ENCODE data around the gene TRIM63.

Gene TRIM63

DNA sequence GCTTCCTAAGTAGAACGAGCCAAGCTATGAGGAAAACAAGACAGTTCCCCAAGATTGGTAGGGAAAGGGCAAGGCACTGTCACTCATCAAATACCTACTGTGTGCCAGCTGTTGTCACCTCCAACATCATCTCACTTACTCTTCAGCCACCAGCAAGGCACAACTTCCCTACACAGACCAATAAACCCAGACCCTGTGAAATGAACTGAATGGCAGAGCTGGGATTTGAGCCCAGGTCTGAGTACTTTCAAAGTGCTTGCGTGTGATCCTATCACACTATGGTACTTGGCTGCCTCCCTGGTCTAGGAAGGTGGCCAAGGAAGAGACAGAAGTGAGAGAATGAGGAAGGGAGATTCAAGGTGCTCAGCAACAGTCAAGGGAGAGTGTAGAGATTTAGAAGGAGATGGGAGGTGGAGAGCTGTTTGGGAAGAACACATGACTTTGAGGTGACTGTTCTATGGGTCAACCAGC, 16.7 kb upstream of the TRIM63 start:
- no peak for DNase-seq

DNA sequence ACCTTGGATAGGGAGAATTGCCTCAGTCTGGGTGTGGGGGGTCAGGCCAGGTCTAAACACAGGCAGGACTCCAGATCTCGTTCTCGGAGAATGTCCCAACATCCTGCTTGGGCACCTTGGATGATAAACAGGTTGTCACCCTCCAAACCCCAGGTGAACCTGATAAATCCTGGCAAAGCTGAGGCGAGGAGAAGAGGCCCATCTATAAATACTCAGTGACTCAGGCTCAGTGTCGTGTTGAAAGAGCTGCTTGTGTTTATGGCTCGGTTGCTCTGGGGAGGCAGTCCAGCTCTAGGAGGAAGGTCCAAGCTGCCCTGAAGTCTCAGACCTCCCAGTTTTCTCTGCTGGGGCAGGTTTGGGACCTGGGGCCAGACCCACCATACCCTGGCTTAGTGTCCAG, 15.8 kb upstream of the TRIM63 start:
- no peak for DNase-seq

DNA sequence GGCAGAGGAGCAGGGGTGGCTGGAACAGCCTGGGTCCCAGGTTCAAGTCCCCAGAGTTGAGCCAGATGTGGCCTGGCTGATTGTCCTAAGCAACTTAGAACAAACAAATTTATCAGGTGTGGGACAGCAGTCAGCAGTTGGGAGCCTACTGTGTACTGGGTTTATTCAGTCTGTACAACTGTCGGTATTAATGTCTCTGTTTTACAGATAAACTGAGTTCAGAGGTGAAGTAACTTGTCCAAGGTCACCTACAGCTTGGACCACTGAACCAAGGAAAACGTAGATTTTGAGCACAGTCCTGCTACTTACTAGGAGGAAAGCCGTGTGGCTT, 14.6 kb upstream of the TRIM63 start:
- no peak for DNase-seq

DNA sequence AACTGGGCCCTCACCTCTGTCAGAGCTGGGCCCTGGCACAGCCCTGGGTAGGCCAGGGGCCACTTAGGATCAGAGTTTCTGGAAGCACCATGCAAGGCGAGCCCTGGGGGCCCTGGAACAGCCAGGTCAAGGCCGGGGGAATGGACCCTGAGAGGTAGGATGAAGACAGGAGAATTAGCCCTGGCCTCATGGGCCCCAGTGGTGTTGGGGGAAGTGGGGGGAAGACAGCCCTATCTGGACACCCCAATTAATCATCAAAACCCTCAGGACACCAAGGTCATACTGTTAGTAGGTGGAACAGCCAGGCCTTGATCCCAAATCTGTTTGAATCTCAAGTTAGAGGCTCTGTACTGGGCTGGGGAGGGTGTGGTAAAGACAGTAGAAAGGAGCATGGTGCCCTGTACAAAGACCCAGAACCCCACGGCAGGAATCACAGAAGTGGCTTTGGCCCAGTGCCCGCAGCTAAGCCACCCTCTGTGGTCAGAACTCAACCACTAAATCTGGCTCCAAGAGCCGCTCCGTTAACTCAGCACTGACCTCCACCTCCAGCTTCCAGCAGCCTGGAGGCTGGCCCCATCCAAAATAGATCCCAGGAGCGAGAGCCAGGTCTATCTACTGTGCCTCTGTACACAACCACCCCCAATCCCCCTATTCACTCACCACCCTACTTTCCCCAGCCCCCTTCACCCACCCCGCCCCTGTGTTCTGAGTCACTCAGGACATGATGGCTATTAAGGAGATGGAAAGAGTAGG, 14.0 kb upstream of the TRIM63 start:
- DNase-seq = no peak

DNA sequence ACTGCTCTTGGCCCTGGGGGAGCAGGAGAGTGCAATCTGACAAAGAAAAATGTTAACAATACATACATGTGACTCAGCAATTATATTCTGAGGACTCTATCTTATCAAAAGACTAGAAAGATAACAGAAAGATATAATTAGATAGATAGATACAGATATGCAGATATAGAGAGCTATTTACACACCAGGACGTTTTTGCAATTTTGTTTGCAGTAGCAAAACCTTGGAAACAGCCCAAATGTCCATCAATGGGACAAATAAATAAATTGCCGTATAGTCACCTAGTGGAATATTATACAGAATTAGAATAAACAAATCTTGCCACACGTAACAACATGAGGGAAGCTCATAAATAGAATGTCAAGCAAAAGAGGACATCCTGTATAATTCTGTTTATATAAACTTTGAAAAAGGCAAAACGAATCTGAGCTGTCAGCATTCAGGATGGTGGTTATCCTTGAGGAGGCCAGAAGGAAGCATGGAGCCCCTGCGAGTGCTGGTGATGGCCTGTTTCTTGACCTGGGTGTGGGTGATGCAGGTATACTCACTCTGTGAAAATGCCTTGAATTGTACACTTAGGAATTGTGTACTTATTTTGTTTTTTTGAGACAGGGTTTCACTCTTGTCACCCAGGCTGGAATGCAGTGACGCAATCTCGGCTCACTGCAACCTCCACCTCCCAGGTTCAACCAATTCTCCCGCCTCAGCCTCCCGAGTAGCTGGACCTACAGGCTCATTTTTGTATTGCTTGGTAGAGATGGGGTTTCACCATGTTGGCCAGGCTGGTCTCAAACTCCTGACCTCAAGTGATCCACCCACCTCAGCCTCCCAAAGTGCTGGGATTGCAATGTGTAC, 12.8 kb upstream of the TRIM63 start:
- no peak for DNase-seq

DNA sequence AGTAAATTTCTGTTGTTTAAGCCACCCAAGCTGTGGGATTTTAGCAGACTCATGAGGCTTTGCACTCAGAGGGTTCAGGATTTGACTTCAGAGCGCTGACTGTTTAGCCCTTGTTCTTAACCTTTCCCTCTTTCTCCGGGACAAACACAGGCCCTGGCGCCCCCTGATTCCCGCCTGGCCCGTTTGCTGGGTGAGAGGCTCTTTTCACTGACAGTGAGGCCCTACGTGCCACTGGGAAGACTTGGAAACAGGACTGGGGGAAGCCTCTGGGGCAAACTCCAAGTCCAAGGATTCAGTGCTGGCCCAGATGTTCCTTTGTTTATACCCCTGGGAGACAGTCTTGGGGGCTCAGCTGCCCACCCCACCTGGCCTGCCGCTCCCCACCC, 11.7 kb upstream of the TRIM63 start:
- DNase-seq = no peak

DNA sequence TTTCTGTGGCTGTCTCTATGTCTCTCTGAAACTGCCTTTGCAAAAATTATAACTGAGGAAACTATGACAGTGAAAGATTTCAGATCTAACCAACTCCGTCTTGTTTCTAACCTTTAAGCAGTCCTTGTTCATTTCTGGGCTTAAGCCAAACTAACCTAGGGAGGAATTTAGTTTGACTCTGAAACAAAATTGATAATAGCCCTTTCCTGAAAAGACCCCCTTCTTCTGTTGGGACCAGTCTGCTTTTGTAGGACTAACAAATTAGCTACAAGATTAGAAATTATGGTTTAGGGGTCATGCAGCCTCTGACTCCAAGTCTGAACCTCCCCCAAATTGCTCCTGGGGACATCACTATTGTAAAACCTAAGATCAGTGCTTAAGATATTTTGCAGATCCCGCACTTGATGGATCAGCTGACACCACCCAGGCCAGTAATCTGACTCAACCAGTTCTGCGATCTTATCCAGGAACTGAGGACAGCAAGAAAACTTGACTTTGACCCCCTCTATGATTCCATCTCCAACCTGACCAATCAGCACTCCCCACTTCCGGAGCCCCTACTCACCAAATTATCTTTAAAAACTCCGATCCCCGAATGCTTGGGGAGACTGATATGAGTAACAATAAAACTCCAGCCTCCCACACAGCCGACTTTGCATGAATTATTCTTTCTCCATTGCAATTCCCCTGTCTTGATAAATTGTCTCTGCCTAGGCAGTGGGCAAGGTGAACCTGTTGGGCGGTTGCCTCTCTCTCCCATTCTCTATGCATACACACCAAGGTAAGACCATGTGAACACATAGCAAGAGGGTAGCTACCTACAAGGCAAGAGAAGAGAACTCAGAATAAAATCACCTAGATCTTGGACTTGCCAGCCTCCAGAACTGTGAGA, 11.1 kb upstream of the TRIM63 start:
- DNase-seq = no peak

DNA sequence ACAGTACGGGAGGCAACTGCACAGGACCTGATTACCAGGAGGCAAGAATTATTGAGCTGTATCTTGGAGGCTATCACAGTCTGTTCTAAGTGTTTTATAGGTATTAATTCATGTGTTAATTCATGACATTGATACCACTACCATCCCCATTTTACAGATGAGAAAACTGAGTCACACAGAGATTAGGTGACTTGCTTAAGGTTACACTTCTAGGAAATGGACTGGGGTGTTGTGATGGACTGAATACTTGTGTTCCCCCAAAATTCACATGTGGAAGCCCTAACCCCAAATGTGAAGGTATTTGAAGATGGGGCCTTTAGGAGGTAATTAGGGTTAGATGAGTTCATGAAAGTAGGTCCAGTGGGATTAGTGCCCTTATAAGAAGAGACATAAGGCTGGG, 10.1 kb upstream of the TRIM63 start:
- no peak for DNase-seq

DNA sequence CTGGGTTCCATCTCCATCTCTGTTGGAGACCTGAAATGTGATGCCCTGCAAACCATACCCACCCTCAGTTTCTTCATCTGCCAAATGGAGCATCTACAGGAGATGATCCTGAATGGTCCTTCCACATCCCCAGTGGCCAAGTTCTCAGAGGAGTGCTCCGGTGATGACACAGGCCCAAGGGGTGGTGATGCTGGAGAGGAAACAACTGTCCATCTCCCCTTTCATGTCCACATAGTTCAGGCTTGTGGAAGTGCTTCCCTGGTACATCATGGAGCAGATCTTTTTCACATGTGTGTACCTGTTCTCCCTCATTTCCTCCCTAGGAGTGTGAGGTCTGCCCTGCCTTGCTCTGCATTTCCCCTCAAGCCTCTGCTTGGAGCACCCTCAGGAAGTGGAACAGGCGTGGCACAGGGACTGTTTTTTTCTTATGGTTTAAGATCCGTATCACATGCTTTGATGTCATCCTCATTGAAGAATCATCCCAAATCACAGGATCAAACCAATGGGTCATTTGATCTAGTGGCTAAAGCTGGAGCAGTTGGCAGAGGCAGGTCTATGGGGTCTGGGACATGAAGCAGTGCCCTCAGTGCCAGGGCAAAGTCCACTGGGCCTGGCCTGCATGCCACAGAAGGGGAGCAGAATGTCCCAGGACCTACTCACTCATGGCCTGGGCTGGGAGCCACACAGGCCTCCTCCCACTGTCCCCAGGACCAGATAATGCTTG, 8.2 kb upstream of the TRIM63 start:
- no peak for DNase-seq

DNA sequence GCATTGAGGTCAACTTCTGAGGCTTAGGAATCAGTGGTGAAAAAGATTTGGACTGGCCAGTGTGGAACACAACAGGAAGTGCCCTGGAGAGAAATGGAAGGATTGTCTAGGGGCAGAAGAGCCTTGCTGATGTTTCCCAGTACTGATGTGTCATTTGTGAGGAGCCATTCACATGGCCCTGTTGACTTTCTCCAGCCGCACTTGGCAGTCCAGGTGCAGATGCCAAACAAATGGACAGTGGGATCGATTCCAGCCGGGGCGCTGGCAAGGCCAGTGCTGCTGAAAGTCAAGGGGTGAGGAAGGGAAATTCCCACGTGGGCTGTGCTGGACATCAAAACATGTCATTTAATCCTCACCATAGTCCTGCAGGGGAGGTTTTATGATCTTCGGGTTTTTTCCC, 4.9 kb upstream of the TRIM63 start:
- DNase-seq = no peak

DNA sequence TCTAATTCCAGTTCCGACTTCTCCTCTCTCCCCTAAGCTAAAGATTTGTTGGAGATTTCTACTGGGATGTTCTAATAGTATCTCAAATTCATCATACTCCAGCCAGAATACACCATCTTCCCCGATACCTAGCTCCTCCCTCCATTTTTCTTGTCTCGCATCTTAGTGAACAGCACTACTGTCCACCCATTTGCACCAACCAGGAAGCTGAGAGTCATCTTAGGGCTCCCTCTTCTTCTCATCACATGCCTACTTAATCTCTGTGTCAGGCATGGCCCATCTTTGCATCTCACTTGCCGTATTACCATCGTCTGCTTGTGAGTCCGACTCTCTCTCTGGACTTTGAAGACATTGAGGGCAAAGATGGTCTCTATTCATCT, 3.5 kb upstream of the TRIM63 start:
- no peak for DNase-seq

DNA sequence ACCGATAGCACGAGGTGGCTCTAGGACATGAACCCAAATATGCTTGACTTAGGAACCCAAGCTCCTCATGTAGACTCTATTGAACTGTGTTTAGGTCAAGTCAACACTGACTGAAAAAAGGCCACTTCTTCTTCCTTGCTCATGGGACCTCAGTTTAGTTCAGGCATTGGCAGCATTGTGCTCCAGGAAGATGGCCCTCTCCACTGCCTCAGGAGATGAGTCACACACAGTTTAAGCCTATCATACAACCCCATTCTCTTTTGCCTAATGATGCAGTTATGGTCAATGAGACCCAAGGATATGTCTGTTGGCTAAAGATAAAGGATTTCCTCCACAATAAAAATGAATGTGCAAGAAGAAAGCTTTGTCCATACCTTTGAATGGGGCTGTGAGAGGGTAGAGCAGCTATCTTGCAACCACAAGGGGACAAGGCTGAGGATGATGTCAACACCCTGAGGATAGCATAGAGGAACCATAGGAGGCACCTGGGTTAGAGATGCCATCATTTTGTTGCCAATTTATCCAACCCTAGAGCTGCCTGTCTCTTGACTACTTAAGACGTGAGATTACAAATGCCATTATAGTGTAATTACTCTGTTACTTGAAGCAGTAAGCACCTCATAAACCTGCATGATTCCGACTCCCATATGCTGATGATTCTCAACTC, 3.0 kb upstream of the TRIM63 start:
- DNase-seq = no peak

DNA sequence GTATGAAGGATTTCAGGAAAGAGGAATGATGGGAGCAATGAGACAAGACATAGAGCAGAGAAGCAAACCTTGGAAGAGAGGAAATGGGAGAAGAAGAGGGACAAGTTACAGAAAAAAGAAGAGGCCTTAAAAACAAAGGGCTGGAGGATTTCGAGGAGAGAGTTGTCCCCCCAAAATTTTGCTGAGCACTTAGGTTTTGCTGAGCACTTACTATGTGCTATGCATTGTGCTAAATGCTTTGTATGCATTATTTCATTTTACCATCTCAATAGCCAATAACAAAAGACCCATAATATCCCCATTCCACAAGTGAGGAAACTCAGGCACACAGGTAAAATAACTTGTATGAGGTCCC, 2.5 kb upstream of the TRIM63 start:
- no peak for DNase-seq

DNA sequence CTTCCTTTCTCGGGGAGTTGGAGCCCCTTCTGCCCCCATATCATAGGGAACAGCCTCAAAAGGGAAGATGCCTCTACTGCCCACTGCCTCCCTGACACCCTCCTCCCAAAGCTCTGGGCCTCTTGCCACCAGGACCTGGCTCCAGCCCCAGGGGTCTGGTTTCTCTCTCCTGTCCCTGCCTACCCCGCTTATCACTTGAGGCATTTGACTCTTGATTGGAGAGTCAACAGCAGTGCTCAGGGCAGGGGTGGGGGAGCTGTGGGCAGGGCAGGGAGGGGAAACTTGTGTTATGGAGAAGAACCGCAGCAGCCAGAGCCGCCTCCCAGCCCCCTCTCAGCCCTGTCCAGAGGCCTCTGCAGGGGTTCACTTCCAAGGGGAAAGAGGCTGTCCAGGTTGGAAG, 573 bp downstream of the TRIM63 start:
- no peak for DNase-seq

DNA sequence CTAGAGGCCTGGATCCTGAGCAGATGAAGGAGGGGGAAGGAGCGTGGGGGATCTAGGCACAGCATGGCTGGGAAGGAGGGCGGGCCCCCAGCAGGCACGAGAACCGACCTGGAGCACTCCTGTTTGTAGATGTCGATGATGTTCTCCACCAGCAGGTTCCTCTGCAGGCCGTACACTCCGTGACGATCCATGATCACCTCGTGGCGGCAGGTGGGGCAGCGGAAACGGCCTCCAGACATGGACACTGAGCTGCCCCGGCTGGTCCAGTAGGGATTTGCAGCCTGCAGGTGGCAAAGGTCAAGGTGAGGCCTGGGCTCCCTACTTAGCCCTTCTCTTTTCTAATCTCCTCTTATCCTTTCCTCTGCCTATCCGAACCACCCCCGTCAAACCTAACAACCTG, 1.3 kb downstream of the TRIM63 start:
- no peak for DNase-seq

DNA sequence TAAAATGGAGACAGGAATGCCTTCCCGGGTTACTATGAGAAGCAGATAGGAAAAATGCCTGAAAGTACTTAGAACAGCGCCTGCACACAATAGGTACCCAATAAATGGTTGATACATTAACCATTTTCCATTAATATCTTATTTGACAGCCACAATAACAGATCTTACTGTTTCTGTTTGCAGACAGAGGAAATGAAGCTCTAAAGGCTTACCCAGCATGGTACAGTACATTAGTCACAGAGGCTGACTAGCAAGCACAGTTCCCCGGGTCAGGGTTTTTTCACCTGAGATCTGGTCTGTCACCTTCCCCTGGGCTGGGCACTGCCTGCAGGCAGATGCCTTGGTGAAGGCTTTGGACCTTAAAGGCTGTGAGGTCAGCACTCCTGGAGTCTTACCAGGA, 2.9 kb downstream of the TRIM63 start:
- no peak for DNase-seq

DNA sequence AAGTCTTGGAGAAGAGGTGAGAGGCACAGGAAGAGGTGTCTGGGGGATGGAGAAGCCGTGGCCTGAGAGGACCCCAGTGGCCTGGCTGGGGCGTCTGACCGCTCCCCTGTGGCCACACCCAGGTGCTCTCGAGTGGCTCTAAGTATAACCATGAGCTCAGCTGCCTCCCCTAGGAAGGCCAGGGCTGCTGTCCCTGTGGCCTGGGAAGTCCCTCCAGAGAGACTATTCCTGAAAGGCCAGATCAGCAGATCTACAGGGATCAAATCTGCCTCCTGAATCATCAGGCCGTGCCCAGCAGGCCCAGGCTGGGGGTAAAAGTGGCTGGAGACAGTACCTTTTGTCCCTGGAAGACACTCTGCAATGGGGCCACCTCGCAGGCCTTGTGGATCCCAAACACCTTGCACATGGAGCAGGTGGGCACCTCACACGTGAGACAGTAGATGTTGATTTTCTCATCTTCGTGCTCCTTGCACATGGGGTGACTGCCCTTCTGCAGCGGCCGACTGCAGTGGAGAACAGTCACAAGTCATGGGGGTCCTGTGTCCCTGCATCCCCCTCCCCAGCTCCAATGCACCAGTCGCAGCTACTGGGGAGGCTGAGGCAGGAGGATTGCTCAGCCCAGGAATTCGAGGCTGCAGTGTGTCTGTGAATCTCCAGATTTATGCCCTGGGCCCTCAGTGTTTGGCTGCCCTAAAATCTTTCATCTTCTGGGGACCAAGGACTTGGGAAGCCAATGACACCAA, 6.4 kb downstream of the TRIM63 start:
- no peak for DNase-seq

DNA sequence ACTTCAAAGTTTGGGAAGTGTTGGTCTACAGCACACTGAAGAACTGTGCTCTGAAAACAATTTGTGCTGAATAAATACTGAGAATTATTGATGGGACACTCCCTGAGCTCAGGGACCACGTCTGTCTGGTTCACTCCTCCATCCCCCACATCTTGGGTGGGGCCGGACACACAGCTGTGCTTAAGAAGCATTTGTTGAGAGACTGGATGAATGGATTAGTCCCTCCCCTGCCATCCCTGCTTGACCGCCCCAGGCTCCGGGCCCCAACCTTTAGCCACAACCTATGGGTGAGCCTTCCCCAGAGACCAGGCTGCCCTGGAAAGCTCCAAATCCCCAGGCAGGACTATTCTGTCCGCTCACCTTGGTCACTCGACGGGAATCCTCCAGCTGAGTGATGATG, 7.5 kb downstream of the TRIM63 start:
- no peak for DNase-seq

DNA sequence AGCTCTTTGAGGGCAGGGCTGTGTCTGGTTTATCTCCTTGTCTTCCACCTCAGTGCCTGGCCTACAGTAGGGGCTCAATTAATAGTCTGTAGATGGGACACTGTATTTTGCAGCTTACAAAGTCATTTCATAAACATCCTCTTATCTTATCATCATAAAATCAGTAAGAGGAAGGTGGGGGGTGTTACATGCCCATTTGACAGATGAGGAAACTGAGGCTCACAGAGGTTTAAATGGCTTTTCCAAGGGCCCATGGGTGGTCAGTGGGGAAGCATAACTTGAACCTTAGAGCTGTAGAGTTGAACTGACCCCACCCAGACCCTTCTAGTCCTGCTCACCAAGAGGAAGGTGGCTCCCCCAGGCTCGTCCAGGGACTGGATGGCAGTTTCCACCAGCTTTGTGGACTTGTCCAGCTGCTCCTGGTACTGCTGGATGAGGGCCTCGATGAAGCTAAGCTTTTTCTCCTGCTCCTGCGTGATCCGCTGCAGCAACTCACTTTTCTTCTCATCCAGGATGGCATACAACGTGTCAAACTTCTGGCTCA, 9.3 kb downstream of the TRIM63 start:
- no peak for DNase-seq

DNA sequence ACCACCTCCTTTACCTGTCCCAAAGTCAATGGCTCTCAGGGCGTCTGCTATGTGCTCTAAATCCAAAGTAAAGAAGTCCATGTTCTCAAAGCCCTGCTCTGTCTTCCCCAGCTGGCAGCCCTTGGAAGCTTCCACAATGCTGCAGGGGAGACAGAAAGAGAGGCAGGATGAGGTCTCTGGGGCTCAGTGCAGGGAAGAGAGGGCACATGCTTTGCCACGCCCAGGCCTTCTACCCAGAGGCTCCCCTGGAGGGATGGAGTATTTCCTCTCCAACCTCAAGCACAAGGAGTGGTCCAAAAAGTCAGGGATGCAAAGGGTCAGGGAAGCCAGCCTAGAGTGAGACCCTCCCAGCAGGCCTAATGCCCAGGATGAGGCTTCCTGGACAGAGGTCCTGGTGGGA, 10.2 kb downstream of the TRIM63 start:
- no peak for DNase-seq

DNA sequence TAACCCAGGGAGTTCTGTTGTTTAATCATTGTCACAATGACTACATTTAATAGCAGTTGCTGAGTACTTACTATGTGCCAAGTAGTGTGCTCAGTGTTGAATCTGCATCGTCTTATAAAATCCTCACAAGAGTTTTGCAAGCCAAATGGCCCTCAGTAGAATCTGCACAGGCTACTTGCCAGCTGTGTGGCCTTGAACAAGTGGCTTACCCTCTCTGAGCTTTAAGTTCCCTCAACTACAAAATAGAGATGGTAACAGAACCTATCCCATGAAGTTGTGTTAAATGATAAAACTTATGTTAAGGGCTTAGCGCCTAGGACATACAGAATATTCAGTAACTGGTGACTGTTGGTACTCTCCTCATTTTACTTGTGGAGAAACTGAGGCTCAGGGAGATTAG, 12.4 kb downstream of the TRIM63 start:
- DNase-seq = no peak

All from stimulated activated CD4-positive, alpha-beta T cell treated with anti-CD3 and anti-CD28 coated beads, Interleukin-4, amount 100 ng/mL, for 24 hours (primary cell).